Epithelial cell of esophagus (primary cell): ENCODE data around the gene INTS7.

Experiments
- DNase-seq: peaks from one replicate; pipeline ENCODE4 v3.0.0; 2010; ENCODE audit warnings: low read depth
- H3K4me3 ChIP-seq: 2 replicates; pipeline ENCODE4 v1.5.1; 2011; ENCODE audit warnings: mild to moderate bottlenecking, low read length, control low read depth
- CTCF ChIP-seq: IDR thresholded peaks from 2 replicates; pipeline ENCODE4 v1.5.1; 2011; ENCODE audit warnings: low read depth, mild to moderate bottlenecking, low read length, control low read depth, inconsistent platforms; ENCODE audit not compliant: insufficient read depth; ENCODE audit errors: missing control alignments

The INTS7 gene

GRCh38 chr1:211915924-211916323 is 119.4 kb downstream of the INTS7 start:
- no peak for DNase-seq
- no peak for TF ChIP-seq CTCF
- no peak overlapping the region for H3K4me3 ChIP-seq

GRCh38 chr1:211912844-211913432 is 122.4 kb downstream of the INTS7 start:
- no peak overlapping the region for H3K4me3 ChIP-seq
- DNase-seq, result no peak
- TF ChIP-seq CTCF, result no peak

- no peak overlapping the region for H3K4me3 ChIP-seq
- TF ChIP-seq CTCF, result no peak
- DNase-seq, result peak; percentile 34
Measured at GRCh38 chr1:211912038-211912437, 123.3 kb downstream of the INTS7 start.

GRCh38 chr1:211910913-211911485 is 124.4 kb downstream of the INTS7 start:
- no peak for TF ChIP-seq CTCF
- no peak for DNase-seq
- H3K4me3 ChIP-seq, result no peak overlapping the region

- H3K4me3 ChIP-seq, result no peak overlapping the region
- no peak for DNase-seq
- no peak for TF ChIP-seq CTCF
Measured at GRCh38 chr1:211910113-211910884, 125.1 kb downstream of the INTS7 start.

- no peak for DNase-seq
- no peak overlapping the region for H3K4me3 ChIP-seq
- TF ChIP-seq CTCF, result no peak
Measured at GRCh38 chr1:211909395-211909794, 126.0 kb downstream of the INTS7 start.

- no peak for DNase-seq
- no peak for TF ChIP-seq CTCF
Measured at GRCh38 chr1:211908951-211909350, 126.4 kb downstream of the INTS7 start.

More at GRCh38 chr1:211908951-211909350, 126.4 kb downstream of the INTS7 start:
- H3K4me3 ChIP-seq, result no peak overlapping the region
